ENCODE results near the gene CHST6. TPM values are rescaled to one million over a fixed set of nuclear protein-coding genes. Genes with fewer than 3 reads are reported as not detected.

Gene CHST6
- total RNA-seq, 4 donors from 2014 or later = 0.07 TPM; not detected in 3

DNA sequence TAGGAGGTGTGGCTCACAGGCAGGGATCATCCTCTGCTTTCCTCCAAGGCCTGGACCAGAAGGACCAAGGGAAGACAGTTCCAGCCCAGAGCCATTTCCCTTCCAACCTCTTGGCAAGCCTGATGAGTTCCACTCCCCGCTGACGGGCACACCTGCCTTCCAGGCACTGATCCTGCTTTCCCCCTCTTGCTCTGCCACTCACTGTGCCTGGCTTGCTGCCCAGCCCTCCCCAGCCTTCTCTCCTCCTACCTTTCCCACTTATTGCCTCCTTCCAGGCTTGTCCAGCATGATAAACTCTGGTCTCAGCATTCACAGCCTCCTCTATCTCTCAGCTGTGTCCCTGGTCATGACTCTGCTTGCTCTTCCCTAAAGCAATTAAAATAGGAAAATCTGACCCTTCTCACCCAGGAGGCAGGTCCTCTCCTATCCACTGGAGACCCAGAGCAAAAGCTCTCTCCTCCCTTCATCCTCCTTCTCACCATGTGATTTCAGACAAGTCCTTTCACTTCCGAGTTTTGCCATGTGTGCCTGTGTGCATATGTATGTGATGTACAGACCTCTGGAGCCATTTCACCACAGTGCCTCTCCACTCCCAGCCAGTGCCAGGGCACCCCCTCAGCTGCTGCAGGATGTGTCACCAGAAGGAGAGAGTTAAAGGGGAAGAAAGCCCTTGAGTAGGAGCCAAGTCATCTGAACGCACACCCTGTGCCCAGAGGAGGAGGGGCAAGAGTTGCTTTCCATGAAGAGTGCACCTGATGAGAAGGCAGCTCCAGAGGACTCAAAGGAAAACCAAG is 17.4 kb downstream of the CHST6 start:
- TF ChIP-seq, protein P1, sequence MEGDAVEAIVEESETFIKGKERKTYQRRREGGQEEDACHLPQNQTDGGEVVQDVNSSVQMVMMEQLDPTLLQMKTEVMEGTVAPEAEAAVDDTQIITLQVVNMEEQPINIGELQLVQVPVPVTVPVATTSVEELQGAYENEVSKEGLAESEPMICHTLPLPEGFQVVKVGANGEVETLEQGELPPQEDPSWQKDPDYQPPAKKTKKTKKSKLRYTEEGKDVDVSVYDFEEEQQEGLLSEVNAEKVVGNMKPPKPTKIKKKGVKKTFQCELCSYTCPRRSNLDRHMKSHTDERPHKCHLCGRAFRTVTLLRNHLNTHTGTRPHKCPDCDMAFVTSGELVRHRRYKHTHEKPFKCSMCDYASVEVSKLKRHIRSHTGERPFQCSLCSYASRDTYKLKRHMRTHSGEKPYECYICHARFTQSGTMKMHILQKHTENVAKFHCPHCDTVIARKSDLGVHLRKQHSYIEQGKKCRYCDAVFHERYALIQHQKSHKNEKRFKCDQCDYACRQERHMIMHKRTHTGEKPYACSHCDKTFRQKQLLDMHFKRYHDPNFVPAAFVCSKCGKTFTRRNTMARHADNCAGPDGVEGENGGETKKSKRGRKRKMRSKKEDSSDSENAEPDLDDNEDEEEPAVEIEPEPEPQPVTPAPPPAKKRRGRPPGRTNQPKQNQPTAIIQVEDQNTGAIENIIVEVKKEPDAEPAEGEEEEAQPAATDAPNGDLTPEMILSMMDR (IDR thresholded peaks at IDR 0.05 in 4 of 5, conservative IDR thresholded peaks at IDR 0.05 in 1 of 5) = no peak
- TF ChIP-seq POLR2A (IDR thresholded peaks at IDR 0.05) = no peak
- peaks cover 0 to under 1% of the 10 kb centered on the region in 2 donors for H3K4me1 ChIP-seq
- no peak overlapping the region for H3K4me3 ChIP-seq
- DNase-seq (no peak), ATAC-seq (no peak)
- intact Hi-C loops (cut with DNase I; ENCODE audit: low total_unique reads) = no loop called here
- H3K27me3 ChIP-seq = no peaks in the 10 kb centered on the region
- no peaks in the 10 kb centered on the region for H3K36me3 ChIP-seq
- in situ Hi-C loops (cut with MboI; ENCODE audit: low sequenced_read_pairs in 4 of 4) = loop anchor here in 2 of 4 donors (10.0 kb wide), 1 partner anchor 287 kb away; no protein-coding TSS in a partner anchor
- no peak overlapping the region for H3K27ac ChIP-seq
- H3K9me3 ChIP-seq = no peaks in the 10 kb centered on the region

DNA sequence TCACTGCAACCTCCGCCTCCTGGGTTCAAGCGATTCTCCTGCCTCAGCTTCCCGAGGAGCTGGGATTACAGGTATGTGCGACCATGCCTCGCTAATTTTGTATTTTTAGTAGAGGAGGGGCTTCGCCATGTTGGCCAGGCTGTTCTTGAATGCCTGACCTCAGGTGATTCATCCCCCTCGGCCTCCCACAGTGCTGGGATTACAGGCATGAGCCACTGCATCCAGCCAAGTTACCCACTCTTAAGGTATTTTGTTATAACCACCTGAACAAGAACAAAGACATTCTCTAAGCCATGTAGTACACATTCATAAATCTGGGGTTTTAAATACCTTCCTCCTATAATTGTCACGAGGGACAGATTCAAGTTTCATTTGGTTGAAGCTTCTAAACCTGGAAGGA is 18.4 kb downstream of the CHST6 start:
- Histone ChIP-seq H3K27ac (no peak overlapping the region), H3K9me3 (no peaks in the 10 kb centered on the region), H3K27me3 (no peaks in the 10 kb centered on the region), H3K36me3 (no peaks in the 10 kb centered on the region), H3K4me1 (no peaks in the 10 kb centered on the region), H3K4me3 (no peak overlapping the region)
- no peak for DNase-seq
- TF ChIP-seq, protein P1 (IDR thresholded peaks at IDR 0.05 in 4 of 5, conservative IDR thresholded peaks at IDR 0.05 in 1 of 5) = no peak
- no peak for TF ChIP-seq POLR2A (IDR thresholded peaks at IDR 0.05)
- intact Hi-C loops (cut with DNase I; ENCODE audit: low total_unique reads) (no loop called here), in situ Hi-C loops (cut with MboI; ENCODE audit: low sequenced_read_pairs in 4 of 4) (loop anchor here in 2 of 4 donors (10.0 kb wide), 1 partner anchor 288 kb away; no protein-coding TSS in a partner anchor)
- ATAC-seq = no peak

DNA sequence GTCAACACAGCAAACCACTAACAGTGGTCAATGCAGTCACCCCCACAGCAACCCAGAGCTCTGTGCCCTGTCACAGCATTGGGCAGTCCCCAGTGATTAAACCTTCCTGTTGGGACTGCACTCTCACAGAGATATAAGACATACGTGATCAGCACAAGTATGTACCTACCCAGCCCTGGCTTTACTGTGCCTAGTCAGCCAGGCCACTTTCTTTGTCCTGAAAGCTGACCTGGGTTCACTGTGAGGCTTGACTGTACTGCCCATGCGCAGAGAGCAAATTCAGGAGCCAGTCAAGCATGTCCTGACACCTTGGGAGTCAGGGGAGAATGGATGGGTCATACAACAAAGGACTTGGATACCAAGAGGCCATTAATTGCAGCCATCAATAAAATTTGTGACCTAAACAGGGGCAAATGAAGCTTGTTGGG is 19.8 kb downstream of the CHST6 start:
- no peak for TF ChIP-seq POLR2A (IDR thresholded peaks at IDR 0.05)
- TF ChIP-seq, protein P1 (IDR thresholded peaks at IDR 0.05 in 4 of 5, conservative IDR thresholded peaks at IDR 0.05 in 1 of 5) = no peak
- H3K4me1 ChIP-seq = no peaks in the 10 kb centered on the region
- DNase-seq (no peak), ATAC-seq (no peak)
- H3K9me3 ChIP-seq = no peaks in the 10 kb centered on the region
- intact Hi-C loops (cut with DNase I; ENCODE audit: low total_unique reads) (no loop called here), in situ Hi-C loops (cut with MboI; ENCODE audit: low sequenced_read_pairs in 4 of 4) (loop anchor here in 2 of 4 donors (10.0 kb wide), 1 partner anchor 289 kb away; no protein-coding TSS in a partner anchor)
- H3K4me3 ChIP-seq = no peak overlapping the region
- no peaks in the 10 kb centered on the region for H3K36me3 ChIP-seq
- no peak overlapping the region for H3K27ac ChIP-seq
- no peaks in the 10 kb centered on the region for H3K27me3 ChIP-seq

DNA sequence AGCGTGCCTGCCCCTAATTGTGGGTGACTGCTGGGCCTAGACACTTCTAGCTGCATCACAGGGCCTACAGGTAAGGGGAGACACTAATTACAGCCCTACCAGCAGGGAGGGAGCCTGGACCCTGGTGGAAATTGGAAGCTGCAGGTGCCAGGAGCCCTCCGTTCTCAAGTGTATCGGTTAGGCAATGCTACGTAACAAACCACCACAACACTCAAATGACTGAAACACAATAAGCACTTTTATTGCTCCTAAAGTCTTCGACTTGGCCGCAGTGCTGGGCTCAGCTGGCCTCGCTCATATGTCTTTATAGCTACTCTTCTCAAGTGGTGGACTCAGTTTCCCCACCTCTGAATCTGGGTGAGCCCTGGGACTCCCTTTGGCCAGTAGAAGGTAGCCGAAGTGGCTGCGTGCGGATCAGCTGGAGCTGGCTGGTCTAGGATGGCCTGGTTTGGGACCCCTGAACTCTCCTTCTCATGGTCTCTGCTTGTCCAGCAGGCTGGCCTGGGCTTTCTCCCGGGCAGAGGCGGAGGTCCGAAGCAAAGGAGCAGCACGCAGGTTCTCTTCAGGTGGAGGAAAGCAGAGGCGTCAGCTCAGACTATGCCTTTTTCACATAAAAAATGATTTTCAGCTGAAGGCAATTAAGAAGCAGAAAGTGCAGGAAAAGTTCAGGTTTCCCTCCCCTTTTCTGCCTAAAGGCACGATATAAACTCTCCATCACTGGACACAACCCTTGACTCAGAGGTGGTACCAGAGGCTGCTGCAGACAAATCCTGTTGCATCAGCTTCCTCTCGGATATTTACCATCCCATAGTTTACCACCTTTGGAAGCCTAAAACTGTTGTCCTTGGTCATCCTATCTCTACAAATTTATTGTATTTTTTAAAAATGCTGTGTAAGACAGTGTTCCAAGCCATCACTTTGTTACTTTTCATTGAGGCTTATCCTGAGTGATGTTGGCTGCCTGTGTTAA is 22.0 kb downstream of the CHST6 start:
- TF ChIP-seq, protein P1 (IDR thresholded peaks at IDR 0.05 in 4 of 5, conservative IDR thresholded peaks at IDR 0.05 in 1 of 5) = no peak
- TF ChIP-seq POLR2A (IDR thresholded peaks at IDR 0.05) = no peak
- Histone ChIP-seq H3K9me3 (no peaks in the 10 kb centered on the region), H3K4me1 (no peaks in the 10 kb centered on the region), H3K4me3 (no peak overlapping the region), H3K36me3 (no peaks in the 10 kb centered on the region), H3K27ac (no peak overlapping the region), H3K27me3 (no peaks in the 10 kb centered on the region)
- DNase-seq (no peak), ATAC-seq (no peak)
- intact Hi-C loops (cut with DNase I; ENCODE audit: low total_unique reads) (loop anchor here (5.0 kb wide), 1 partner anchor 289 kb away; no protein-coding TSS in a partner anchor), in situ Hi-C loops (cut with MboI; ENCODE audit: low sequenced_read_pairs in 4 of 4) (loop anchor here (5.0 to 25.0 kb wide), 5 partner anchors 39 to 1714 kb away; partner anchors contain the start of genes KARS1 (in 1 of the 4), MON1B (in 1 of the 4), SYCE1L (in 1 of the 4) and TERF2IP (in 1 of the 4))
